Calu3 (cell line): ENCODE results near the gene CLCN4. TPM values are rescaled to one million over a fixed set of nuclear protein-coding genes. Genes with fewer than 3 reads are reported as not detected.

Experiments
- BruUV-seq: library from RNA; stranded (reverse); fragments of 400-500 nt; replicated peaks from 2 replicates; lab custom pipeline; 2021; lab: Mats Ljungman, UMichigan
- CTCF ChIA-PET: fragments of 300-600 bp; sonication (Branson Sonifier 250); formaldehyde crosslinking; loops from one replicate; lab custom pipeline; 2022; ENCODE audit warnings: antibody characterized with exemption; lab: Charles Lee
- DNase-seq: peaks from one replicate; pipeline ENCODE4 v3.0.0; 2022
- H3K27ac Mint-ChIP-seq: one replicate; pipeline ENCODE4 v1.8.0; 2022; ENCODE audit warnings: mixed read lengths; ENCODE audit not compliant: unreplicated experiment
- H3K27me3 Mint-ChIP-seq: one replicate; pipeline ENCODE4 v1.8.0; 2022; ENCODE audit warnings: mixed read lengths; ENCODE audit not compliant: unreplicated experiment
- H3K36me3 Mint-ChIP-seq: one replicate; pipeline ENCODE4 v1.8.0; 2022; ENCODE audit warnings: mild to moderate bottlenecking, moderate library complexity, mixed read lengths; ENCODE audit not compliant: insufficient read depth, unreplicated experiment
- H3K4me1 Mint-ChIP-seq: one replicate; pipeline ENCODE4 v1.8.0; 2022; ENCODE audit warnings: mild to moderate bottlenecking, low read depth, mixed read lengths; ENCODE audit not compliant: unreplicated experiment
- H3K4me3 Mint-ChIP-seq: one replicate; pipeline ENCODE4 v1.8.0; 2022; ENCODE audit warnings: mild to moderate bottlenecking, low read depth, moderate library complexity, mixed read lengths; ENCODE audit not compliant: unreplicated experiment
- H3K9me3 Mint-ChIP-seq: one replicate; pipeline ENCODE4 v1.8.0; 2022; ENCODE audit warnings: low read depth, mixed read lengths; ENCODE audit not compliant: unreplicated experiment
- intact Hi-C: fragments of 100-400 bp; cut with micrococcal nuclease; formaldehyde crosslinking; loops from one replicate; pipeline ENCODE4 v1.10.0; 2022; ENCODE audit not compliant: unreplicated experiment
- total RNA-seq: library from RNA; stranded (reverse); gene quantifications from 2 replicates; pipeline ENCODE4 v1.2.3, GENCODE V29; 2022
- TF ChIP-seq, protein P1 (sequence below): fragments of 200-600 bp; IDR thresholded peaks from one replicate; pipeline ENCODE4 v1.8.0; 2022; ENCODE audit warnings: antibody characterized with exemption; ENCODE audit not compliant: unreplicated experiment

Gene CLCN4
- total RNA-seq, 1 experiment from 2014 or later: 13.3 TPM

DNA sequence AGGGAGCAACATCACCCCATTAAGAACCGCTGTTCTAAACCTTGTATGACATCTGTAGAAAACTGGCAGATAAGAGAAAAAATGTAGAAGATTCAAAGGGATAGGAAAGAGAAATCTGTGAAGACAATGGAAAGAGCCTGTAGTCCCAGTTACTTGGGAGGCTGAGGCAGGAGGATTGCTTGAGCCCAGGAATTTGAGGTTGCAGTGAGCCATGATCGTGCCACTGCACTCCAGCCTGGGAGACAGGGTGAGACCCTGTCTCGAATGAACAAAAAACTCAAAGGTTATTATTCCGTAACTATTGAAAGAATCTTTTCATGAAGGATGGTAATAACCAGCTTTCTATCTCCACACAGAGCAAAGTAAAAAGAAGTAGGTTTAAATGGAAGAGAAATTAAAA lies 1.6 kb upstream of the CLCN4 start:
- intact Hi-C loops: no loop called here
- no peak overlapping the region for H3K27ac Mint-ChIP-seq
- no TSS peak for BruUV-seq
- H3K9me3 Mint-ChIP-seq: no peaks in the 10 kb centered on the region
- no peak overlapping the region for H3K4me3 Mint-ChIP-seq
- TF ChIP-seq, protein P1, sequence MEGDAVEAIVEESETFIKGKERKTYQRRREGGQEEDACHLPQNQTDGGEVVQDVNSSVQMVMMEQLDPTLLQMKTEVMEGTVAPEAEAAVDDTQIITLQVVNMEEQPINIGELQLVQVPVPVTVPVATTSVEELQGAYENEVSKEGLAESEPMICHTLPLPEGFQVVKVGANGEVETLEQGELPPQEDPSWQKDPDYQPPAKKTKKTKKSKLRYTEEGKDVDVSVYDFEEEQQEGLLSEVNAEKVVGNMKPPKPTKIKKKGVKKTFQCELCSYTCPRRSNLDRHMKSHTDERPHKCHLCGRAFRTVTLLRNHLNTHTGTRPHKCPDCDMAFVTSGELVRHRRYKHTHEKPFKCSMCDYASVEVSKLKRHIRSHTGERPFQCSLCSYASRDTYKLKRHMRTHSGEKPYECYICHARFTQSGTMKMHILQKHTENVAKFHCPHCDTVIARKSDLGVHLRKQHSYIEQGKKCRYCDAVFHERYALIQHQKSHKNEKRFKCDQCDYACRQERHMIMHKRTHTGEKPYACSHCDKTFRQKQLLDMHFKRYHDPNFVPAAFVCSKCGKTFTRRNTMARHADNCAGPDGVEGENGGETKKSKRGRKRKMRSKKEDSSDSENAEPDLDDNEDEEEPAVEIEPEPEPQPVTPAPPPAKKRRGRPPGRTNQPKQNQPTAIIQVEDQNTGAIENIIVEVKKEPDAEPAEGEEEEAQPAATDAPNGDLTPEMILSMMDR: no peak
- CTCF ChIA-PET: no interaction called here
- DNase-seq: no peak
- no peaks in the 10 kb centered on the region for H3K27me3 Mint-ChIP-seq
- H3K36me3 Mint-ChIP-seq: peaks cover 14% of the 10 kb centered on the region
- peaks cover 11% of the 10 kb centered on the region for H3K4me1 Mint-ChIP-seq

DNA sequence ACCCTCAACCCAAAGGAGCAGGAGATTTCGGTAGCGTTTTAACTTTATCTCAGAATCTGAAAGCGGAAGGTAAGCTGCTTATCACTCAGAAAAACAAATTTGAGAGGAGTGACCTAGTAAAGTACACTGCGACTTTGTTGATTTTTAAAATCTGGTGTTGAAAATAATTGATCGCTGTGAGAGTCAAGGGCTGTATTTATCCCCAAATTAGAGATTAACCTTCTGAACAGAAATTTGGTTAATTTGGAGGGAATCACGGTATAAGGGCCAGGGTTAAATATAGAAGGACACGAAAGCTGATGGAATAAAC lies 212 bp downstream of the CLCN4 start:
- peak overlapping the region; percentile 82 for H3K27ac Mint-ChIP-seq
- peaks cover 14% of the 10 kb centered on the region for H3K36me3 Mint-ChIP-seq
- H3K4me3 Mint-ChIP-seq: peak overlapping the region; percentile 75
- H3K27me3 Mint-ChIP-seq: no peaks in the 10 kb centered on the region
- TSS peak; percentile 80 for BruUV-seq
- CTCF ChIA-PET: interaction anchor here (0.6 to 1.1 kb wide), 3 partner anchors 12 to 453 kb away, joined by 4 read pairs; no protein-coding TSS in a partner anchor
- TF ChIP-seq, protein P1: no peak
- H3K9me3 Mint-ChIP-seq: no peaks in the 10 kb centered on the region
- peaks cover 20% of the 10 kb centered on the region for H3K4me1 Mint-ChIP-seq
- intact Hi-C loops: loop anchor here (2.0 kb wide), 1 partner anchor 38 kb away; no protein-coding TSS in a partner anchor
- DNase-seq: no peak

DNA sequence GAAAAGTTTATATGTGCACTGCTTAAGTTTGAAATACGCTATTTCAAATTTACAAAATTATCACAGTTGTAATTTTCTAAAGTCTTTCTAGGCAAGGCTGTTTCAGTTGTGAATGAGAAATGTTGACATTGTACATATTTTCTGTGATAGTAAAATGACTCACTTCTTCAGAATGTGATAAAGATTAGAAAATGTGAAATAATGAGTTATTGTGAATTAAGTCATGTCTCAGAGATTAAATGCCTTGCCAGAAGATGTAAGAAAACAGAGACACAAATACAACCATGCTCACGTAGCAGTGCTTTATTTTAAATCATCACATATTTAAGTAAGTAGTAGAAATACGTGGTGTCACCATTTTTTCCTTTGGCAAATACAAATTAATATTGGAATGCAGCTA lies 768 bp downstream of the CLCN4 start:
- Mint-ChIP-seq H3K27ac (peak overlapping the region; percentile 82), H3K27me3 (no peaks in the 10 kb centered on the region), H3K9me3 (no peaks in the 10 kb centered on the region), H3K4me1 (peaks cover 20% of the 10 kb centered on the region), H3K4me3 (peak overlapping the region; percentile 75), H3K36me3 (peaks cover 14% of the 10 kb centered on the region)
- TF ChIP-seq, protein P1: no peak
- CTCF ChIA-PET: interaction anchor here (1.0 to 1.1 kb wide), 2 partner anchors 11 to 38 kb away, joined by 4 read pairs; no protein-coding TSS in a partner anchor
- BruUV-seq: no TSS peak
- intact Hi-C loops: loop anchor here (2.0 kb wide), 1 partner anchor 39 kb away; no protein-coding TSS in a partner anchor
- no peak for DNase-seq

DNA sequence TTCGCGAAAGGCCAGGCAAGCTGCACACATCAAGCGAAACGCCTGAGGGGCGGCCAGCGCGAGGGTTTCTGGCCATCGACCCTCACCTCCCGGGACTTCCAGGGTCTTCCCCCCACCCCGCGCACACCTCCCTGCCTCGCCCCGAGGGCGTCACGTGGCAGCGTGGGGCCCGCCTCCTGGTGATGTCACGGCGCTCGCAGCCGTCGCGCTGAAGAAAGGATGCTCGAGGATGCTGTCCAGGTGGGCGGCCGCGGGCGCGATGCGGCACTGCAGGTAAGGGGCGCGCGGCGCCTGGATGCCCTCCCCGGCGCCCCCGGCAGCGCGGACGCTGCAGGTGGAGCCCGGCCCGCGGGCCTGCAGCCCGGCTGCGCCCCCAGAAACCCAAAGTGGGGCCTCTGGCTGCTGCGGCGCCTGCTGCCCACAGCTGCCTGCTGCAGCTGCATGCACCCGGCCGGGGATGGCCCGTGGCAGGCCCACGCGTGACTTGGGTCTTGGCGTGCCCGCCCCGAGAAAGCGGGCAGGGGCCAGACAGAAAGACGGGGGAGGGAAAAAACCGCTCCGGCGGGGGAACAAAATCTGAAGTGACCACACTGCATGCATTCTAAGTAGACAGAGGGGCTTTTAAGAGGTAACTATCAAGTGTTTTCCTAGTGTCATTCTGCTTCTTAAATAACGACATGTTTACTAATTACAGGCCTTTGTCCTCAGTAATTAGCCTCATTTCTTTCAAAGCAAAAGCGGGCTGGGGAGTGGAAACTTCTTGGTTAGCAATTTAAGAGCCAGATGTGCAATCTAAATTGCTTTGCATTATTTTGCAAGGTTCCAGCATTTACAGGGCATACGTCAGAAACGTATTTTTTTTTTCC lies 1.7 kb downstream of the CLCN4 start:
- H3K4me3 Mint-ChIP-seq: peak overlapping the region; percentile 75
- H3K9me3 Mint-ChIP-seq: no peaks in the 10 kb centered on the region
- TF ChIP-seq, protein P1: no peak
- peaks cover 14% of the 10 kb centered on the region for H3K36me3 Mint-ChIP-seq
- peak; percentile 34 for DNase-seq
- BruUV-seq: no TSS peak
- intact Hi-C loops: no loop called here
- H3K4me1 Mint-ChIP-seq: peaks cover 20% of the 10 kb centered on the region
- CTCF ChIA-PET: no interaction called here
- no peak overlapping the region for H3K27ac Mint-ChIP-seq
- no peaks in the 10 kb centered on the region for H3K27me3 Mint-ChIP-seq
